Caco-2 (cell line): Measurements from ENCODE around the gene RARRES1. TPM values are rescaled to one million over a fixed set of nuclear protein-coding genes. Genes with fewer than 3 reads are reported as not detected.

ENCODE experiments used
- BruUV-seq: library from RNA; stranded (reverse); fragments of 400-500 nt; replicated peaks from 2 replicates; lab custom pipeline; 2021; lab: Mats Ljungman, UMichigan
- CTCF ChIA-PET: fragments of 300-600 bp; sonication (Branson Sonifier 250); formaldehyde crosslinking; loops from one replicate; lab custom pipeline; 2022; ENCODE audit warnings: antibody characterized with exemption; lab: Charles Lee
- POLR2A ChIA-PET: fragments of 300-600 bp; sonication (Branson Sonifier 250); formaldehyde crosslinking; loops from one replicate; lab custom pipeline; 2022; ENCODE audit warnings: antibody characterized with exemption; lab: Charles Lee
- DNase-seq, 2 experiments: peaks; one replicate each; pipeline versions ENCODE4 v3.0.0 to v3.0.0-alpha.2; 2020 to 2022
- H3K27me3 ChIP-seq: replicated peaks from 2 replicates; pipeline ENCODE4 v1.6.0; 2011; ENCODE audit warnings: low read length; ENCODE audit not compliant: control insufficient read depth, insufficient read depth
- H3K36me3 ChIP-seq: 2 replicates; pipeline ENCODE4 v1.5.1; 2011; ENCODE audit warnings: low read length; ENCODE audit not compliant: control insufficient read depth, insufficient read depth
- H3K4me1 ChIP-seq: fragments of 250-450 bp; sonication (Bioruptor Pico); 2 replicates; pipeline ENCODE4 v1.5.1; 2020; ENCODE audit warnings: mild to moderate bottlenecking
- H3K4me3 ChIP-seq: 2 replicates; pipeline ENCODE4 v1.5.1; 2011; ENCODE audit warnings: low read depth, mild to moderate bottlenecking, control low read depth, low read length
- H3K9me3 ChIP-seq: fragments of 250-450 bp; sonication (Bioruptor Pico); 2 replicates; pipeline ENCODE4 v1.5.1; 2020; ENCODE audit warnings: mild to moderate bottlenecking, moderate library complexity
- H3K27ac Mint-ChIP-seq: one replicate; pipeline ENCODE4 v1.8.0; 2022; ENCODE audit warnings: mixed read lengths; ENCODE audit not compliant: unreplicated experiment
- H3K27me3 Mint-ChIP-seq: one replicate; pipeline ENCODE4 v1.8.0; 2022; ENCODE audit warnings: mixed read lengths; ENCODE audit not compliant: insufficient read depth, unreplicated experiment
- H3K36me3 Mint-ChIP-seq: one replicate; pipeline ENCODE4 v1.8.0; 2022; ENCODE audit warnings: mild to moderate bottlenecking, mixed read lengths; ENCODE audit not compliant: insufficient read depth, unreplicated experiment
- H3K4me1 Mint-ChIP-seq: one replicate; pipeline ENCODE4 v1.8.0; 2022; ENCODE audit warnings: low read depth, mixed read lengths; ENCODE audit not compliant: unreplicated experiment
- H3K4me3 Mint-ChIP-seq: one replicate; pipeline ENCODE4 v1.8.0; 2022; ENCODE audit warnings: mild to moderate bottlenecking, moderate library complexity, mixed read lengths; ENCODE audit not compliant: unreplicated experiment
- H3K9me3 Mint-ChIP-seq: one replicate; pipeline ENCODE4 v1.8.0; 2022; ENCODE audit warnings: mixed read lengths; ENCODE audit not compliant: unreplicated experiment
- intact Hi-C: fragments of 100-400 bp; cut with micrococcal nuclease; formaldehyde crosslinking; loops from one replicate; pipeline ENCODE4 v1.10.0; 2022; ENCODE audit not compliant: unreplicated experiment
- total RNA-seq: library from RNA; stranded (reverse); gene quantifications from 2 replicates; pipeline ENCODE4 v1.2.3, GENCODE V29; 2022
- TF ChIP-seq, protein P1 (sequence below), 2 experiments: fragments of 200-600 bp in 1 of 2; IDR thresholded peaks; 1 replicate in 1 of 2; 2 replicates in 1 of 2; pipeline versions ENCODE4 v1.5.1 to v1.8.0; 2011 to 2022; ENCODE audit warnings: antibody characterized with exemption in 1 of 2, control low read depth in 1 of 2, inconsistent platforms in 1 of 2, low read depth in 1 of 2, low read length in 1 of 2, mild to moderate bottlenecking in 1 of 2, moderate library complexity in 1 of 2; ENCODE audit not compliant: insufficient read depth in 1 of 2, severe bottlenecking in 1 of 2, unreplicated experiment in 1 of 2

RARRES1 gene
- total RNA-seq, 1 experiment from 2014 or later, result 9.0 TPM

DNA sequence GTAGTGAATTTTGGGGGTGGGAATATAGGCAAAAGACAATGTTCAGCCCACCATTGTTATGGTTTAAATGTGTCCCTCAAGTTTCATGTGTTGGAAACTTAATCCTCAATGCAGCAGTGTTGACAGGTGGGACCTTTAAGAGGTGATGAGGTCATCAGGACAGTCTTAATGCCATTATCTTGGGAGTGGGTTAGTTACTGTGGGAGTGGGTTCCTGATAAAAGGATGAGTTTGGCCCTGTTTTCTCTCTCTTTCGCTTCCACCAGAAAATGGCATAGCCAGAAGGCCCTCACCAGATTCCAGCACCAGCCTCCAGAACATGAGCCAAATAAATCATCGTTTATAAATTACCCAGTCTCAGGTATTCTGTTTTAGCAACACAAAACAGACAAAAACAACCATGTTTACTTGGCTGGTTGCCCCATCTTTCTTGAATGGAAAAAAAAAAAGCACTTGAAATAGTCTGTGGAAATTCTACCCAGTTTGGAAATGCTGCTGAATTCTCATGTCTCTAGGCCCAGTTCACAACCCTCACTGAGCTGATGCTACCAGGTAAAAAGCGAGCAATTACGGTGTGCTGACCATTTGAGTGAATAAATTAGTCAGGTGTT lies 38.6 kb upstream of the RARRES1 start:
- H3K4me1 ChIP-seq, result peaks cover 61% of the 10 kb centered on the region
- no TSS peak for BruUV-seq
- Mint-ChIP-seq H3K4me1 (peaks cover 63% of the 10 kb centered on the region), H3K36me3 (no peaks in the 10 kb centered on the region), H3K9me3 (peaks cover 18% of the 10 kb centered on the region), H3K4me3 (no peak overlapping the region), H3K27me3 (no peaks in the 10 kb centered on the region), H3K27ac (no peak overlapping the region)
- H3K4me3 ChIP-seq, result no peak overlapping the region
- ChIA-PET POLR2A (no interaction called here), CTCF (interaction anchor here (0.6 kb wide), 1 partner anchor 243 kb away, joined by 3 read pairs; no protein-coding TSS in a partner anchor)
- H3K27me3 ChIP-seq, result no peaks in the 10 kb centered on the region
- H3K9me3 ChIP-seq, result no peaks in the 10 kb centered on the region
- no peak for DNase-seq
- no peaks in the 10 kb centered on the region for H3K36me3 ChIP-seq
- TF ChIP-seq, protein P1, sequence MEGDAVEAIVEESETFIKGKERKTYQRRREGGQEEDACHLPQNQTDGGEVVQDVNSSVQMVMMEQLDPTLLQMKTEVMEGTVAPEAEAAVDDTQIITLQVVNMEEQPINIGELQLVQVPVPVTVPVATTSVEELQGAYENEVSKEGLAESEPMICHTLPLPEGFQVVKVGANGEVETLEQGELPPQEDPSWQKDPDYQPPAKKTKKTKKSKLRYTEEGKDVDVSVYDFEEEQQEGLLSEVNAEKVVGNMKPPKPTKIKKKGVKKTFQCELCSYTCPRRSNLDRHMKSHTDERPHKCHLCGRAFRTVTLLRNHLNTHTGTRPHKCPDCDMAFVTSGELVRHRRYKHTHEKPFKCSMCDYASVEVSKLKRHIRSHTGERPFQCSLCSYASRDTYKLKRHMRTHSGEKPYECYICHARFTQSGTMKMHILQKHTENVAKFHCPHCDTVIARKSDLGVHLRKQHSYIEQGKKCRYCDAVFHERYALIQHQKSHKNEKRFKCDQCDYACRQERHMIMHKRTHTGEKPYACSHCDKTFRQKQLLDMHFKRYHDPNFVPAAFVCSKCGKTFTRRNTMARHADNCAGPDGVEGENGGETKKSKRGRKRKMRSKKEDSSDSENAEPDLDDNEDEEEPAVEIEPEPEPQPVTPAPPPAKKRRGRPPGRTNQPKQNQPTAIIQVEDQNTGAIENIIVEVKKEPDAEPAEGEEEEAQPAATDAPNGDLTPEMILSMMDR (IDR thresholded peaks at IDR 0.05; ENCODE audit: insufficient read depth in 1 of 2, low read depth in 1 of 2, low read length in 1 of 2, severe bottlenecking in 1 of 2, unreplicated experiment in 1 of 2), result no peak
- intact Hi-C loops, result no loop called here

DNA sequence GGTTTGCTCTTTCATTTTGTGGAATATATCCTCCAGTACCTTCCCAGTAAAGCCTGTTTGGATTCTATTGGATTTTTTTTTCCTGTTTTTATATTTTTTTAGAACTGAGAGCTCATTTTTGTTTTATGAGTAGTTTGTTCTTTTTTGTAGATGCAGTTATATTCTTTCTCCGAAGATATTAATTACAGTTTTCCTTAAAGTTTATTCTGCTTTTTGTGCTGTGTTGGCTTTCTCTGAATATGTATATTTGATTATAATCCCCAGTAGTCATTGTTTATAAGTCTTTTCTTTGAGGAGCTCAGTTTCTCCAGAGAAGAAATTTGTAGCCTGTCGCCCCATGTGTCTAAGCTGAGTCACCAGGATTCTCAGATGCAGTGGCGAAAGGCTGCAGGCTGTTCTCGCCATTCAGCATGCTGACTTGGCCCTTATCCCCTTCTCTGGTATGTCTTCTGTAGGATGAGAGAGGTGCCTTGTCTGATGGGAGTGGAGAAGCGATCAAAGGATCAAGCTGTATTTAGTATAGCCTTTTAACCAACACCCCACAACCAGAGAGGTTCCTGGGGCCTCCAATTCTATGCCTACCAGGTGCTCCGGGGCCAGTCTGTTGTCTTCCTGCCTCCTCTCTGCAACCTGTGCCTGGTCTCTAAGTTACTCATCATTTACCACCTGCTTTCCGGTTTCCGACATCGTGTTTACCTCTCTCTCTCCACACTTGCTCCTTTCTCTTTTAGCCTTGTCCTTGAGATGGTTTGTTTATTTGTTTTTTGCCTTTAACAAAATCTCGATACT lies 37.9 kb upstream of the RARRES1 start:
- no peaks in the 10 kb centered on the region for H3K9me3 ChIP-seq
- CTCF ChIA-PET, result no interaction called here
- BruUV-seq, result no TSS peak
- intact Hi-C loops, result loop anchor here (1.0 kb wide), 5 partner anchors 19 to 43 kb away; partner anchors contain the start of gene MFSD1
- Mint-ChIP-seq H3K9me3 (peaks cover 18% of the 10 kb centered on the region), H3K36me3 (no peaks in the 10 kb centered on the region), H3K27me3 (no peaks in the 10 kb centered on the region), H3K4me3 (peak overlapping the region; percentile 52), H3K4me1 (peaks cover 57% of the 10 kb centered on the region), H3K27ac (peak overlapping the region; percentile 25)
- H3K36me3 ChIP-seq, result no peaks in the 10 kb centered on the region
- no peaks in the 10 kb centered on the region for H3K27me3 ChIP-seq
- TF ChIP-seq, protein P1 (IDR thresholded peaks at IDR 0.05; ENCODE audit: insufficient read depth in 1 of 2, low read depth in 1 of 2, low read length in 1 of 2, severe bottlenecking in 1 of 2, unreplicated experiment in 1 of 2), result no peak
- H3K4me3 ChIP-seq, result no peak overlapping the region
- POLR2A ChIA-PET, result no interaction called here
- no peak for DNase-seq
- H3K4me1 ChIP-seq, result peaks cover 57% of the 10 kb centered on the region

DNA sequence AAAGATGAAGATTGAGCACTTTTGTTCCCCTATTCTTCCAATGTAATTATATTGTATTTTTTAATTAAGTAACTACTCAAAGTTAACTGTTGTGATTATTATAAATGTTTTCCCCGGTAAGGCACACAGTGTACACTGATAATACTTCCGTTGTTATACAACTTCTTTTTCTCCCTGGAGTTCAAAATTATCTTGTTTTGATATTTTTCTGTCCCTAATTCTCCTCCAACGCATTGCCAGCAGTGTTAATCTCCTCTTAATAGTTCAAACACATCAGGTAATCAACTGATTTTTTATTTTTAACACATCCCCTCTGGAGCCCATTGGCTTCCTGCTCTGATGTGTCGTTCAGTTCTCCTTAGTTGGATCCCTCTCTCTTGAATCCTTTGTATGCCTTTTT lies 37.3 kb upstream of the RARRES1 start:
- no peaks in the 10 kb centered on the region for H3K9me3 ChIP-seq
- peak overlapping the region; percentile 25 for H3K27ac Mint-ChIP-seq
- peaks cover 18% of the 10 kb centered on the region for H3K9me3 Mint-ChIP-seq
- intact Hi-C loops, result loop anchor here (1.0 kb wide), 5 partner anchors 18 to 42 kb away; partner anchors contain the start of gene MFSD1
- H3K4me1 Mint-ChIP-seq, result peaks cover 56% of the 10 kb centered on the region
- DNase-seq, result no peak
- POLR2A ChIA-PET, result no interaction called here
- no peaks in the 10 kb centered on the region for H3K36me3 ChIP-seq
- CTCF ChIA-PET, result no interaction called here
- H3K4me3 ChIP-seq, result no peak overlapping the region
- H3K27me3 ChIP-seq, result no peaks in the 10 kb centered on the region
- no peaks in the 10 kb centered on the region for H3K27me3 Mint-ChIP-seq
- H3K4me3 Mint-ChIP-seq, result peak overlapping the region; percentile 52
- BruUV-seq, result no TSS peak
- peaks cover 57% of the 10 kb centered on the region for H3K4me1 ChIP-seq
- TF ChIP-seq, protein P1 (IDR thresholded peaks at IDR 0.05; ENCODE audit: insufficient read depth in 1 of 2, low read depth in 1 of 2, low read length in 1 of 2, severe bottlenecking in 1 of 2, unreplicated experiment in 1 of 2), result no peak
- H3K36me3 Mint-ChIP-seq, result no peaks in the 10 kb centered on the region
